ENCODE data around the gene OR5D13.

OR5D13 gene

GRCh38 chr11:55773138-55773537 lies at the start of gene OR5D13:
Gene OR5D13, plus strand, starts transcription at chr11:55773438. Its CDS starts 0 bp downstream, at chr11:55773438.
- DNase-seq: no peak

- DNase-seq: no peak
These were observed 46.4 kb upstream of the OR5D13 start for GRCh38 chr11:55726715-55727324.

- no peak for DNase-seq
These were observed 40.3 kb upstream of the OR5D13 start for GRCh38 chr11:55732936-55733335.

GRCh38 chr11:55791606-55792005 lies 18.4 kb downstream of the OR5D13 start:
- DNase-seq: no peak

GRCh38 chr11:55793321-55793720 lies 20.1 kb downstream of the OR5D13 start:
- DNase-seq: no peak

GRCh38 chr11:55795256-55795655 lies 22.0 kb downstream of the OR5D13 start, which contains the start of gene OR5D14:
Gene OR5D14, plus strand, starts transcription at chr11:55795556. Its CDS starts 0 bp downstream, at chr11:55795556.
- no peak for DNase-seq

GRCh38 chr11:55806248-55806647 lies 33.0 kb downstream of the OR5D13 start:
- DNase-seq: no peak

- DNase-seq: no peak
These were observed 37.8 kb downstream of the OR5D13 start, which contains the start of gene OR5L1 for GRCh38 chr11:55811067-55811466. Gene OR5L1, plus strand, starts transcription at chr11:55811367. Its CDS starts 100 bp downstream, at chr11:55811467.

- no peak for DNase-seq
These were observed 46.1 kb downstream of the OR5D13 start, which contains the start of gene OR5D18 for GRCh38 chr11:55819330-55819729. Gene OR5D18, plus strand, starts transcription at chr11:55819630. Its CDS starts 0 bp downstream, at chr11:55819630.
